IMR-90 (cell line): ENCODE results near the gene TBX15.

Experiments
- CTCF ChIP-seq: conservative IDR thresholded peaks from 2 replicates; pipeline ENCODE4 v1.5.1; 2012; ENCODE audit warnings: mild to moderate bottlenecking, low read depth, low read length, improper control_type of control experiment
- MAFK ChIP-seq: IDR thresholded peaks from 2 replicates; pipeline ENCODE4 v1.6.1; 2012; ENCODE audit warnings: low read depth, low read length, improper control_type of control experiment
- POLR2A ChIP-seq: IDR thresholded peaks from 2 replicates; pipeline ENCODE4 v1.6.1; 2012; ENCODE audit warnings: mild to moderate bottlenecking, low read depth, low read length

- TF ChIP-seq CTCF (no peak), MAFK (no peak), POLR2A (no peak)
These were observed 3.9 kb downstream of the TBX15 start for GRCh38 chr1:118984086-118984721.
